ENCODE measurements around the gene SLC12A7.

Gene SLC12A7

GRCh38 chr5:1121891-1122290 lies 10.0 kb upstream of the SLC12A7 start:
- POLR2A ChIA-PET, result no interaction called here
- CTCF ChIA-PET, result interaction anchor here (1.1 kb wide), 1 partner anchor 17 kb away, joined by 3 read pairs; no protein-coding TSS in a partner anchor
- TF ChIP-seq, protein P1, sequence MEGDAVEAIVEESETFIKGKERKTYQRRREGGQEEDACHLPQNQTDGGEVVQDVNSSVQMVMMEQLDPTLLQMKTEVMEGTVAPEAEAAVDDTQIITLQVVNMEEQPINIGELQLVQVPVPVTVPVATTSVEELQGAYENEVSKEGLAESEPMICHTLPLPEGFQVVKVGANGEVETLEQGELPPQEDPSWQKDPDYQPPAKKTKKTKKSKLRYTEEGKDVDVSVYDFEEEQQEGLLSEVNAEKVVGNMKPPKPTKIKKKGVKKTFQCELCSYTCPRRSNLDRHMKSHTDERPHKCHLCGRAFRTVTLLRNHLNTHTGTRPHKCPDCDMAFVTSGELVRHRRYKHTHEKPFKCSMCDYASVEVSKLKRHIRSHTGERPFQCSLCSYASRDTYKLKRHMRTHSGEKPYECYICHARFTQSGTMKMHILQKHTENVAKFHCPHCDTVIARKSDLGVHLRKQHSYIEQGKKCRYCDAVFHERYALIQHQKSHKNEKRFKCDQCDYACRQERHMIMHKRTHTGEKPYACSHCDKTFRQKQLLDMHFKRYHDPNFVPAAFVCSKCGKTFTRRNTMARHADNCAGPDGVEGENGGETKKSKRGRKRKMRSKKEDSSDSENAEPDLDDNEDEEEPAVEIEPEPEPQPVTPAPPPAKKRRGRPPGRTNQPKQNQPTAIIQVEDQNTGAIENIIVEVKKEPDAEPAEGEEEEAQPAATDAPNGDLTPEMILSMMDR (IDR thresholded peaks at IDR 0.05; ENCODE audit: control extremely low read depth, extremely low read depth, low read depth, missing control alignments), result no peak
- no peak for DNase-seq (ENCODE audit: extremely low spot score)

GRCh38 chr5:1121044-1121443 lies 9.2 kb upstream of the SLC12A7 start:
- CTCF ChIA-PET, result interaction anchor here (1.1 kb wide), 2 partner anchors 17 to 20 kb away, joined by 3 to 5 read pairs; no protein-coding TSS in a partner anchor
- DNase-seq (ENCODE audit: extremely low spot score), result no peak
- TF ChIP-seq, protein P1 (IDR thresholded peaks at IDR 0.05; ENCODE audit: control extremely low read depth, extremely low read depth, low read depth, missing control alignments), result no peak
- POLR2A ChIA-PET, result no interaction called here

DNA sequence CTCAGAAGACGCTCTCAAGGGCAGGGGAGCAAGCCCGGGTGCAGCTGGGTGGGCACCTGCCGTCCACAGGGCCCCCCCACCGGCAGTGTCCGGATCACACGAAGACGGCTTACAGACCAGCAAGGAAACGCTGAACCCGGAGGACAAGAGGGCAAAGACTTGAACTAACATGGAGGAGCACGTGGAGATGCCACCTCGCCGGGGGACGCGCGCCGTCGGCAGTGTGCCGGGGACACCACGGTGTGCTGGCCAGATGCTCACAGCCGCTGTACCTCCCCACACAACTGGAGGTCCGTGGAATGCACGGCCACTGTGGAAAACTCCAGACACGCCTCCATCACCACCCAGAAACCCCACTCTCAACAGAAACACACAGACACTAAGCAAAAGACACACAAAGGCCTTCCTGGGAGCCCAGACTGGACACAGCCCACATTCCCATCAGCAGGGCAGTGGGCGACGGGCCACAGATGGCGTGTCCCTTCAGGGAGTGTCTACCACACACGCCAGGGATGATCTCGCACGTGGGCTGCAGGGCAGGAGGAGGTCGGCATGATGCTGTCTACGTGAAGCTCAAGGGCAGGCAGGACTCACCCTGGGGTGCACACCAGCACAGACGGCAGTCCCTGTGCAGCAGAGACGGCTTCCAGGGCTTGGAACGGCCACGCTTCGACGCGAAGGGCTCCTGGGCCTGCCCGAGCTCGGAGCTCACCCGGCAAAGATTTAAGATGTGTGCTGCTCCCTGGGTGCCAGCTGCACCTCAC lies 8.6 kb upstream of the SLC12A7 start:
- POLR2A ChIA-PET, result no interaction called here
- CTCF ChIA-PET, result interaction anchor here (1.1 kb wide), 2 partner anchors 18 to 20 kb away, joined by 3 to 5 read pairs; no protein-coding TSS in a partner anchor
- TF ChIP-seq, protein P1 (IDR thresholded peaks at IDR 0.05; ENCODE audit: control extremely low read depth, extremely low read depth, low read depth, missing control alignments), result no peak
- DNase-seq (ENCODE audit: extremely low spot score), result no peak

DNA sequence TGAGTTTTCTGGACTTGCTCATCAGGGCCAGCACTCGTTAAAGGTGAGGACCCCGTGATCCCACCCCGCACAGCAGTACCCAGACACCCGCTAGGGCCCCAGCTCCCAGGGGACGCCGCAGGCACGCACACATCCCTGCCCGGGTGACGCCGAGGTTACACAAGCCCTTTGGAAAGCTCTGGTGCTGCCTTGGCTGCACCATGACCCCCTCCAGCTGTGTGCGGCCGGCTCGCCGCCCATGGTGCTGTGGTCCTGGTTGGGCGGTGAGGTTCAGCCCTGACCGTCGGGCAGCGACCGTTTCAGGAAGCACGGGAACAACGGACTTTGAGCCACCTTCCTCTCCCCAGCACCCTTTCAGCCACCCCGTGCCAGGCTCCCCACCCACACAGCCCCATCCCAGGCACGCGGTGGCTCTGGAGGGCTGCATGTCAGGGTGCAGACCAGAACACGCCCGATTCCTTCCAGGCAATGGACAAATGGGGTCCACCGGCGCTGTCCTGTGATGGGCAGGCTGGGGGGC lies 7.5 kb upstream of the SLC12A7 start:
- DNase-seq (ENCODE audit: extremely low spot score), result no peak
- TF ChIP-seq, protein P1 (IDR thresholded peaks at IDR 0.05; ENCODE audit: control extremely low read depth, extremely low read depth, low read depth, missing control alignments), result no peak
- ChIA-PET POLR2A (interaction anchor here (0.6 kb wide), 1 partner anchor 371 kb away, joined by 3 read pairs; no protein-coding TSS in a partner anchor), CTCF (no interaction called here)

GRCh38 chr5:1118738-1119137 lies 6.9 kb upstream of the SLC12A7 start:
- ChIA-PET CTCF (no interaction called here), POLR2A (no interaction called here)
- DNase-seq (ENCODE audit: extremely low spot score), result no peak
- TF ChIP-seq, protein P1 (IDR thresholded peaks at IDR 0.05; ENCODE audit: control extremely low read depth, extremely low read depth, low read depth, missing control alignments), result no peak

DNA sequence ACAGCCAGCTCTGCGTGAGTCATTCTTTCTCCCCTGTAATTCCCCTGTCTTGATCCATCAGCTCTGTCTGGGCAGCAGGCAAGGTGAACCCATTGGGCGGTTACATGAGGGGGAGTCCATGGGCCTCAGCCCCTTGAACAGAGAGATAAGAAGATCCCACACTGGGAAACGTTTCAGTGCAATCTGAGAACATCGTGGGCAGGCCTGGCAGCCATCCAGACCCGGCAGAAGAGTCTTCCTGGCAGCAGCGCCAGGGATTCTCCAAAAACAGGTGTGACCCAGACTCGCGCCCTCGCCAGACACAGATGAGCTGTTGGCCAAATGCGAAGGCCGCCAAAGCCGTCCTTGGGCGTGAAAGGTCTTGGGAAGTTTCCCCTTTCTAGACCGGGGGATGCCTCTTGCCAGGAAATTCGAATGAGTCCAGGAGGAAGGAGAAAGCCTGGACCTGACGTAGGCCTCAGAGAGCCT lies 6.4 kb upstream of the SLC12A7 start:
- ChIA-PET POLR2A (no interaction called here), CTCF (interaction anchor here (0.9 to 2.7 kb wide), 3 partner anchors 17 to 195 kb away, joined by 3 to 6 read pairs (median 4); no protein-coding TSS in a partner anchor)
- TF ChIP-seq, protein P1 (IDR thresholded peaks at IDR 0.05; ENCODE audit: control extremely low read depth, extremely low read depth, low read depth, missing control alignments), result no peak
- no peak for DNase-seq (ENCODE audit: extremely low spot score)

All from GM10248 (cell line).